ENCODE results near the gene ETV3L. TPM values are rescaled to one million over a fixed set of nuclear protein-coding genes. Genes with fewer than 3 reads are reported as not detected.

Gene ETV3L
- total RNA-seq, 1 experiment from 2014 or later, result not detected

- DNase-seq (ENCODE audit: unreplicated experiment), result no peak
- intact Hi-C loops (cut with micrococcal nuclease), result no loop called here
- POLR2A ChIA-PET, result no interaction called here
- BruUV-seq (replicated peaks), result no TSS peak
- Mint-ChIP-seq H3K36me3 (ENCODE audit: insufficient read depth, unreplicated experiment) (peaks cover 5% of the 10 kb centered on the region), H3K27ac (ENCODE audit: low read depth, unreplicated experiment) (no peak overlapping the region), H3K9me3 (ENCODE audit: unreplicated experiment) (no peaks in the 10 kb centered on the region), H3K4me3 (ENCODE audit: unreplicated experiment) (peak overlapping the region; percentile 95), H3K4me1 (ENCODE audit: insufficient read depth, unreplicated experiment) (peaks cover 55% of the 10 kb centered on the region), H3K27me3 (ENCODE audit: insufficient read depth, unreplicated experiment) (no peaks in the 10 kb centered on the region)
- TF ChIP-seq CTCF (IDR thresholded peaks at IDR 0.05; ENCODE audit: unreplicated experiment), result no peak
- CTCF ChIA-PET, result interaction anchor here (1.0 to 1.6 kb wide), 2 partner anchors 8 to 45 kb away, joined by 3 to 7 read pairs; no protein-coding TSS in a partner anchor
Observed at GRCh38 chr1:157042846-157043245, 56.8 kb downstream of the ETV3L start.

Other genes starting within 250 kb of the ETV3L start
- not detected in 2 replicates for gene INSRR, start 240.7 kb downstream of the ETV3L start, total RNA-seq (2022)
- 0.15 and 0.33 TPM in 2 replicates for gene NTRK1, start 238.9 kb downstream of the ETV3L start, total RNA-seq (2022)
- gene PEAR1, start 206.1 kb downstream of the ETV3L start, total RNA-seq (2022), result 6.5 and 8.8 TPM in 2 replicates
- not detected in 2 replicates for gene LRRC71, start 179.2 kb downstream of the ETV3L start, total RNA-seq (2022)
- 34.5 and 38.5 TPM in 2 replicates for gene ARHGEF11, start 54.1 kb downstream of the ETV3L start, total RNA-seq (2022)
- 28.6 and 35.0 TPM in 2 replicates for gene ETV3, start 38.6 kb upstream of the ETV3L start, total RNA-seq (2022)